ENCODE data around the gene PTGR2. TPM values are rescaled to one million over a fixed set of nuclear protein-coding genes. Genes with fewer than 3 reads are reported as not detected.

PTGR2 gene
- total and polyA plus RNA-seq, 2 donors (not counting 1 experiment from before 2014, with no cell fraction given), result 5.6 to 7.9 TPM

- TF ChIP-seq CTCF (conservative IDR thresholded peaks at IDR 0.05 in 1 of 2, IDR thresholded peaks at IDR 0.05 in 1 of 2; ENCODE audit: low read depth in 1 of 2, low read length in 2 of 2) (no peak), EZH2 (IDR thresholded peaks at IDR 0.05; ENCODE audit: low read length, missing control alignments) (no peak)
- Histone ChIP-seq H3K4me2 (ENCODE audit: extremely low read depth, insufficient read depth, low read length) (no peak overlapping the region), H3K9ac (ENCODE audit: insufficient read depth, low read length) (no peak overlapping the region), H2AFZ (ENCODE audit: low read length) (no peak overlapping the region), H4K20me1 (ENCODE audit: control insufficient read depth, extremely low read depth, insufficient read depth, low read length) (no peaks in the 10 kb centered on the region), H3K9me3 (ENCODE audit: control insufficient read depth, insufficient read depth, low read depth, low read length) (no peaks in the 10 kb centered on the region), H3K4me1 (ENCODE audit: control insufficient read depth, extremely low read depth, insufficient read depth, low read length) (no peaks in the 10 kb centered on the region), H3K27ac (ENCODE audit: insufficient read depth, low read length) (no peak overlapping the region), H3K27me3 (ENCODE audit: control insufficient read depth, insufficient read depth, low read length) (no peaks in the 10 kb centered on the region), H3K4me3 (replicated peaks in 1 of 4; ENCODE audit: control extremely low read depth in 1 of 4, insufficient read depth in 1 of 4, low read depth in 3 of 4, low read length in 4 of 4) (no peak overlapping the region), H3K36me3 (ENCODE audit: control insufficient read depth, insufficient read depth, low read length) (peaks cover 2% of the 10 kb centered on the region), H3K79me2 (ENCODE audit: control insufficient read depth, insufficient read depth, low read length) (no peaks in the 10 kb centered on the region)
- DNase-seq (ENCODE audit: low read depth in 2 of 2), result no peak
These were observed 9.4 kb downstream of the PTGR2 start for GRCh38 chr14:73861073-73861472.

DNA sequence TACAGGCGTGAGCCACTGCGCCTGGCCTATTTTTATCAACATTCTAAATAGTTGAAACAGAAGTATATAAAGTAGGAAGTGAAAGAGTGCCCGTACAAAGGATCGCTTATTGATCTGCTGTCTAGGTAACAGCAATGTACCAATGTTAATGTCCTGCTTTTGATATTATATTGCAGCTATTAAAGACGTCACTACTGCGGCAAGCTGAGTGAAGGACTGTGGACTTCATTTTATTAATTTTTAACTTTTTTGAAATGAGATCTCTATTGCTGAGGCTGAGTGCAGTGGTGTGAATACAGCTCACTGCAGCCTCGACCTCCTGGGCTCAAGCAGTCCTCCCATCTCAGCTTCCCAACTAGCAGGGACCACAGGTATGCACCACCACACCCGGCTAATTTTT lies 10.8 kb downstream of the PTGR2 start:
- DNase-seq (ENCODE audit: low read depth in 2 of 2), result no peak
- no peaks in the 10 kb centered on the region for H3K79me2 ChIP-seq (ENCODE audit: control insufficient read depth, insufficient read depth, low read length)
- H4K20me1 ChIP-seq (ENCODE audit: control insufficient read depth, extremely low read depth, insufficient read depth, low read length), result no peaks in the 10 kb centered on the region
- H3K4me3 ChIP-seq (replicated peaks in 1 of 4; ENCODE audit: control extremely low read depth in 1 of 4, insufficient read depth in 1 of 4, low read depth in 3 of 4, low read length in 4 of 4), result no peak overlapping the region
- H3K9ac ChIP-seq (ENCODE audit: insufficient read depth, low read length), result no peak overlapping the region
- no peak overlapping the region for H3K27ac ChIP-seq (ENCODE audit: insufficient read depth, low read length)
- H3K4me2 ChIP-seq (ENCODE audit: extremely low read depth, insufficient read depth, low read length), result no peak overlapping the region
- peaks cover 2% of the 10 kb centered on the region for H3K36me3 ChIP-seq (ENCODE audit: control insufficient read depth, insufficient read depth, low read length)
- H3K4me1 ChIP-seq (ENCODE audit: control insufficient read depth, extremely low read depth, insufficient read depth, low read length), result no peaks in the 10 kb centered on the region
- H3K9me3 ChIP-seq (ENCODE audit: control insufficient read depth, insufficient read depth, low read depth, low read length), result no peaks in the 10 kb centered on the region
- no peaks in the 10 kb centered on the region for H3K27me3 ChIP-seq (ENCODE audit: control insufficient read depth, insufficient read depth, low read length)
- TF ChIP-seq EZH2 (IDR thresholded peaks at IDR 0.05; ENCODE audit: low read length, missing control alignments) (no peak), CTCF (conservative IDR thresholded peaks at IDR 0.05 in 1 of 2, IDR thresholded peaks at IDR 0.05 in 1 of 2; ENCODE audit: low read depth in 1 of 2, low read length in 2 of 2) (no peak)
- H2AFZ ChIP-seq (ENCODE audit: low read length), result no peak overlapping the region

GRCh38 chr14:73863209-73863608 lies 11.6 kb downstream of the PTGR2 start:
- Histone ChIP-seq H3K9ac (ENCODE audit: insufficient read depth, low read length) (no peak overlapping the region), H4K20me1 (ENCODE audit: control insufficient read depth, extremely low read depth, insufficient read depth, low read length) (no peaks in the 10 kb centered on the region), H3K36me3 (ENCODE audit: control insufficient read depth, insufficient read depth, low read length) (peaks cover 2% of the 10 kb centered on the region), H3K27ac (ENCODE audit: insufficient read depth, low read length) (no peak overlapping the region), H3K4me2 (ENCODE audit: extremely low read depth, insufficient read depth, low read length) (no peak overlapping the region), H3K4me3 (replicated peaks in 1 of 4; ENCODE audit: control extremely low read depth in 1 of 4, insufficient read depth in 1 of 4, low read depth in 3 of 4, low read length in 4 of 4) (no peak overlapping the region), H3K4me1 (ENCODE audit: control insufficient read depth, extremely low read depth, insufficient read depth, low read length) (no peaks in the 10 kb centered on the region), H3K9me3 (ENCODE audit: control insufficient read depth, insufficient read depth, low read depth, low read length) (no peaks in the 10 kb centered on the region), H3K27me3 (ENCODE audit: control insufficient read depth, insufficient read depth, low read length) (no peaks in the 10 kb centered on the region), H3K79me2 (ENCODE audit: control insufficient read depth, insufficient read depth, low read length) (no peaks in the 10 kb centered on the region), H2AFZ (ENCODE audit: low read length) (no peak overlapping the region)
- no peak for TF ChIP-seq EZH2 (IDR thresholded peaks at IDR 0.05; ENCODE audit: low read length, missing control alignments)
- TF ChIP-seq CTCF (conservative IDR thresholded peaks at IDR 0.05 in 1 of 2, IDR thresholded peaks at IDR 0.05 in 1 of 2; ENCODE audit: low read depth in 1 of 2, low read length in 2 of 2), result no peak
- no peak for DNase-seq (ENCODE audit: low read depth in 2 of 2)
